Activated B cell treated with CpG ODN at 0.5 μM for 24 hours (primary cell): ENCODE measurements around the gene FUT8. TPM values are rescaled to one million over a fixed set of nuclear protein-coding genes. Genes with fewer than 3 reads are reported as not detected.
"Not testable (repeated sequence)": the region's sequence is repeated elsewhere in the genome, so short reads cannot be mapped to it uniquely, and the experiment has no call there.

Experiments
- ATAC-seq: fragments of 200-7000 bp; cut with Tn5 transposase; one replicate; pipeline ENCODE4 v1.10.0; 2021; ENCODE audit warnings: low read depth, mild to moderate bottlenecking, moderate library complexity
- CTCF ChIA-PET: fragments of 350-600 bp; sonication (Branson Sonifier 250); formaldehyde crosslinking; loops from one replicate; lab custom pipeline; 2021; ENCODE audit warnings: antibody characterized with exemption; lab: Charles Lee
- POLR2A ChIA-PET: fragments of 350-600 bp; sonication (Branson Sonifier 250); formaldehyde crosslinking; loops from one replicate; lab custom pipeline; 2021; ENCODE audit warnings: antibody characterized with exemption; lab: Charles Lee
- DNase-seq: peaks from one replicate; pipeline ENCODE4 v3.0.0; 2022
- H3K27ac Mint-ChIP-seq: one replicate; pipeline ENCODE4 v1.8.0; 2020; ENCODE audit warnings: mixed read lengths
- H3K27me3 Mint-ChIP-seq: one replicate; pipeline ENCODE4 v1.8.0; 2021; ENCODE audit warnings: mixed read lengths
- H3K36me3 Mint-ChIP-seq: one replicate; pipeline ENCODE4 v1.8.0; 2021; ENCODE audit warnings: low read depth, mixed read lengths
- H3K4me1 Mint-ChIP-seq: one replicate; pipeline ENCODE4 v1.8.0; 2021; ENCODE audit warnings: mixed read lengths
- H3K4me3 Mint-ChIP-seq: one replicate; pipeline ENCODE4 v1.8.0; 2020; ENCODE audit warnings: mild to moderate bottlenecking, mixed read lengths
- H3K9me3 Mint-ChIP-seq: one replicate; pipeline ENCODE4 v1.8.0; 2020; ENCODE audit warnings: mixed read lengths
- CTCF ChIP-seq: fragments of 200-600 bp; IDR thresholded peaks from one replicate; pipeline ENCODE4 v1.8.0; 2022; ENCODE audit warnings: antibody characterized with exemption, mild to moderate bottlenecking
- intact Hi-C: fragments of 100-400 bp; cut with micrococcal nuclease; formaldehyde crosslinking; loops from one replicate; pipeline ENCODE4 v1.15.1; 2024
- total RNA-seq: library from RNA; stranded (reverse); gene quantifications from 2 replicates; pipeline ENCODE4 v1.2.3, GENCODE V29; 2022

FUT8 gene
- total RNA-seq, 1 donor from 2014 or later = 123 TPM

- ATAC-seq = no peak
- ChIA-PET POLR2A (no interaction called here), CTCF (no interaction called here)
- Mint-ChIP-seq H3K4me3 (no peak overlapping the region), H3K9me3 (no peaks in the 10 kb centered on the region), H3K27me3 (no peaks in the 10 kb centered on the region), H3K4me1 (peaks cover 7% of the 10 kb centered on the region), H3K27ac (no peak overlapping the region), H3K36me3 (peaks cover 6% of the 10 kb centered on the region)
- DNase-seq = no peak
- intact Hi-C loops = no loop called here
- no peak for TF ChIP-seq CTCF
These were observed 251.9 kb downstream of the FUT8 start for GRCh38 chr14:65664436-65664835.

GRCh38 chr14:65676361-65677014, 264.0 kb downstream of the FUT8 start:
- H3K9me3 Mint-ChIP-seq = no peaks in the 10 kb centered on the region
- DNase-seq = no peak
- TF ChIP-seq CTCF = no peak
- peaks cover 7% of the 10 kb centered on the region for H3K4me1 Mint-ChIP-seq
- ChIA-PET CTCF (no interaction called here), POLR2A (no interaction called here)
- ATAC-seq = no peak
- peaks cover 35% of the 10 kb centered on the region for H3K36me3 Mint-ChIP-seq
- no peaks in the 10 kb centered on the region for H3K27me3 Mint-ChIP-seq
- H3K4me3 Mint-ChIP-seq = no peak overlapping the region
- H3K27ac Mint-ChIP-seq = no peak overlapping the region
- intact Hi-C loops = no loop called here

- ChIA-PET CTCF (no interaction called here), POLR2A (no interaction called here)
- H3K36me3 Mint-ChIP-seq = peaks cover 47% of the 10 kb centered on the region
- H3K4me3 Mint-ChIP-seq = no peak overlapping the region
- DNase-seq = no peak
- H3K27me3 Mint-ChIP-seq = no peaks in the 10 kb centered on the region
- H3K9me3 Mint-ChIP-seq = peaks cover 5% of the 10 kb centered on the region
- TF ChIP-seq CTCF = no peak
- intact Hi-C loops = no loop called here
- H3K27ac Mint-ChIP-seq = peak overlapping the region; percentile 24
- peaks cover 16% of the 10 kb centered on the region for H3K4me1 Mint-ChIP-seq
- no peak for ATAC-seq
These were observed 273.0 kb downstream of the FUT8 start for GRCh38 chr14:65685572-65685971.

- intact Hi-C loops = no loop called here
- POLR2A ChIA-PET = no interaction called here
- TF ChIP-seq CTCF = no peak
These were observed 274.2 kb downstream of the FUT8 start for GRCh38 chr14:65686761-65687160.

GRCh38 chr14:65689070-65689469, 276.5 kb downstream of the FUT8 start:
- no peak overlapping the region for H3K4me3 Mint-ChIP-seq
- intact Hi-C loops = no loop called here

More at GRCh38 chr14:65686761-65687160, 274.2 kb downstream of the FUT8 start:
- peaks cover 5% of the 10 kb centered on the region for H3K9me3 Mint-ChIP-seq
- peaks cover 13% of the 10 kb centered on the region for H3K4me1 Mint-ChIP-seq
- DNase-seq (no peak), ATAC-seq (no peak)
- peaks cover 46% of the 10 kb centered on the region for H3K36me3 Mint-ChIP-seq
- H3K27me3 Mint-ChIP-seq = no peaks in the 10 kb centered on the region
- CTCF ChIA-PET = no interaction called here
- no peak overlapping the region for H3K27ac Mint-ChIP-seq
- no peak overlapping the region for H3K4me3 Mint-ChIP-seq

GRCh38 chr14:65692566-65692965, 280.0 kb downstream of the FUT8 start:
- H3K4me1 Mint-ChIP-seq, intact Hi-C loops, POLR2A ChIA-PET, H3K27ac Mint-ChIP-seq, H3K4me3 Mint-ChIP-seq, ATAC-seq, H3K9me3 Mint-ChIP-seq, DNase-seq, H3K27me3 Mint-ChIP-seq, CTCF ChIA-PET: not testable (repeated sequence)
- H3K36me3 Mint-ChIP-seq = peaks cover 34% of the 10 kb centered on the region

More at GRCh38 chr14:65689070-65689469, 276.5 kb downstream of the FUT8 start:
- ChIA-PET POLR2A (no interaction called here), CTCF (no interaction called here)
- Mint-ChIP-seq H3K4me1 (peaks cover 13% of the 10 kb centered on the region), H3K27ac (no peak overlapping the region), H3K27me3 (no peaks in the 10 kb centered on the region), H3K36me3 (peaks cover 43% of the 10 kb centered on the region), H3K9me3 (peaks cover 5% of the 10 kb centered on the region)
- no peak for ATAC-seq
- TF ChIP-seq CTCF = no peak
- DNase-seq = no peak
